Stimulated activated CD4-positive, alpha-beta T cell treated with anti-CD3 and anti-CD28 coated beads, Interleukin-12 subunit alpha, Interleukin-12 subunit beta, amount 100 ng/mL, for 24 hours (primary cell): ENCODE data around the gene PRKAR1B.

Experiments used
- DNase-seq, 2 experiments: peaks; one replicate each; pipeline ENCODE4 v3.0.0-alpha.2; 2020; ENCODE audit warnings: low read depth in 2 of 2

PRKAR1B gene

DNA sequence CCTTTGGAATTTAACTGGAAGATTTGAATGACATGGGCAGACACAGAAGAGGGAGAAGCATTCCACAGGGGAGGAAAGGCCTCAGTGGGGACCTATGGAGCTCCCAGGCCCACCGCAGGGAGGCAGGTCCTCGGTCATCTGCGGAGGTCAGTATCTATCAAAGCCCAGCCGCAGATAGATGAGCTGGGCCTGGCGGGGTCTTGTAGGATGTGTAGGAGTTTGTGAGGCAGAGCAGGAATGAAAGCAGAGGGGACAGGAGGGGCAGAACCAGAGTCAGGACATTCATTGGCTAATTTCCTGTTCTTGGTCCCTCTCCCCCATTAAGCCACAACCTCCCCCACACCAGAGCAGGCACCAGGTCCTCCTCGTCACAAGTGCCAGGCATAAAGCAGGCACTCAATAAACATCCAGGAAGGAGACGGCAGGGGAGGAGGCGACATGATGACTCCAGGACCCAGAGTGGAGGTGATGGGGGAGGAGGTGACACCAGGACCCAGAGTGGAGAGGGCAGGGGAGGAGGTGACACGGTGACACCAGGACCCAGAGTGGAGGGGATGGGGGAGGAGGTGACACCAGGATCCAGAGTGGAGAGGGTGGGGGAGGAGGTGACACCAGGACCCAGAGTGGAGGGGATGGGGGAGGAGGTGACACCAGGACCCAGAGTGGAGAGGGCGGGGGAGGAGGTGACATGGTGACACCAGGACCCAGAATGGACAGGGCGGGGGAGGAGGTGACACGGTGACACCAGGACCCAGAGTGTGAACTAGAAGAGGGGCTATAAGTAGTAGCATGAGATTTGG, 123.7 kb downstream of the PRKAR1B start:
- DNase-seq = peak in 1 of 2 experiments; percentile 37

DNA sequence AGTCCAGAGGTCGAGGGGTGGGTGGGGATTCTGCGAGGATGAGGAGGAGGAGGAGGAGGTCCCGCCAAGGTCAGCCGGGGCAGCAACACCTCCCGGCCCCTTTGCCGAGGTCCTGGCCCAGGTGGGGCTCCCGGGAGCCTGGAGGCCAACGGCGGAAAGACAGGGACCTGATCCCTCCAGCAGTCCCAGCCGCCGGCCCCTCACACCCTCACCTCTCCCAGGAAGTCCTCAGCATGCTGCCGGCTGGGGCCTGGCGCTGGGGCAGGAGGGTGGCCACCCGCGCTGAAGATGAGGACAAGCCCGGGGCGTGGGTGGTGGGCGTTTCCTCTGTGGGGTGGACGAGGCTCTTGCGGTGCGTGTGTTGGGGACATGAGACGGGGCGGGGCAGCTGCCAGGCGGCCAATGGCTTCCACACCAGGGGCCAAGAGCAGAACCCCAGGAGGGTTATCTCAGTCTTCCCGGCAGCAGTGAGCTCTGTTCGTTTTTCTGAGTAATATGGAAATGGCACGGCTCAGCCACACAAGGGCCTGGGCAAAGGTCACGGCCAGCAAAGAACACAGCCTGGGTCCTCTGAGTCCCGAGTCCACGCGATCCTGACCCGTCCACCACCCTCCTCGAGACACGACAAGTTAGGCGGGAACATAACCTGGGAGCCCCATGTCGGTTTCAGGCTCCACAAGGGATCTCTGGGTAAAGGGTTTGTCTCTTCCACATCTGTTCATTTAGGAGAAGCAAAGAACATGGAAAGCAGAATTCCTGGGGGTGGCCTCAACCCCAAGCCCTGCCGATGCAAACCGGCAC, 124.5 kb downstream of the PRKAR1B start:
- peak in 1 of 2 experiments; percentile 59 for DNase-seq

DNA sequence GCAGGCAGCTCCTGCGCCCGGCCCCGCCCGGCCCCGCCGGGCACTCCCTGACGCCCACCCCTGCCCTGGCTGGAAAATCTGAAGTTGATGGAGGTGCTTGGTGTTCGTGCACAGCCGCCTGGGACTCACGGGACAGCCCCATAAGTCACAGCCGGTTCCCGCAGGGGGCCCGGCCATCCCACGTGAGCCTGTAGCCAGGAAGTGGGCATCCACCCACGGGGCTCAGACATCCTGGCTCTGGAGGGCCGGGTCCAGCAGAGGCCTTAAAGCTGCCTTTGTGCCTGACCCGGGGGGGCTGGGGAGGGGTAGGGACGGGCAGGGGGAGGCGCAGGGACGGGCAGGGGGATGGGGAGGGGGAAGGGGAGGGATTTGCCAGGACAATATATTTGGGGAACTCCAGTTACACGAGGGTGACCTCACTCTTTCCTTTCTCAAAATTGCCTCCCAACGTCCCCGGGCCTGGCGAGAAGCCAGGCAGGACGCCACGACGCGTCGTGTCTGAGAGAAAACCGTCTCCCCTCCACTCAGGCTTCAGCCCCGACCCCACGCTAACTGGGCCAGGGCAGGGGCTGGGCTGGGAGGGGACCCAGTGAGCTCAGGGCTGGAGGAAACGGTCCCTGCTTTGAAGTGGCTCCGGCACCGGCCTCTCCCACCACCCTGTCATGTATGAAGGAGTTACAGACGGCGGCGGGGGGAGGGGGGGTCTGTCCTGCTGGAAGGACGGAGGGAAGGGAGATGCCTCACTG, 125.3 kb downstream of the PRKAR1B start:
- DNase-seq = peak; percentile 83 to 92

DNA sequence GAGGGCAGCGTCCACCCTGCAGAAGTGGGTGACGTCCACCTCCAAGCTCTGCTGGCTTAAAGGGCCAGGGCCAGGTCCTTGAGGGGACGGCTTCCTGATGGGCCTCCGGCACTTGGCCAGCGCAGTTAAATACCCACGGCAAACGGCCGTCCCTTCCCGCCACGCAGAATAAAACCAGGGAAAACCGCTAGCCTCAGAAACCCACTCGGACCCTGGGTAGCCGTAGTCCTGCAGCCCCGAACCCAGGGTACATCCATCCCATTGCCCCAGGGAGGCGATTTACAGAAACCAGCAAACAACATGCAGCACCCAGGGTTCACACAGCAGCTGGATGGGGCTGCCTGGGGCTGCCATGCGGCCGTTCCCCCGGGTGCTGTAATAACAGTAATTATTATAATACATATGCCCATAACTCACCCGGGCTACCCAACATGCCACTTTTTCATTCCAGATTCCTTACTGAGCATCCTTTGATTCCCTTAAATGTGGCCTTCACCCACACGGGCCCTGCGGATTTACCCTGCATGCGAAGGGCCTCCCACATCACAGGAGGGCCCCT, 126.0 kb downstream of the PRKAR1B start:
- no peak for DNase-seq

DNA sequence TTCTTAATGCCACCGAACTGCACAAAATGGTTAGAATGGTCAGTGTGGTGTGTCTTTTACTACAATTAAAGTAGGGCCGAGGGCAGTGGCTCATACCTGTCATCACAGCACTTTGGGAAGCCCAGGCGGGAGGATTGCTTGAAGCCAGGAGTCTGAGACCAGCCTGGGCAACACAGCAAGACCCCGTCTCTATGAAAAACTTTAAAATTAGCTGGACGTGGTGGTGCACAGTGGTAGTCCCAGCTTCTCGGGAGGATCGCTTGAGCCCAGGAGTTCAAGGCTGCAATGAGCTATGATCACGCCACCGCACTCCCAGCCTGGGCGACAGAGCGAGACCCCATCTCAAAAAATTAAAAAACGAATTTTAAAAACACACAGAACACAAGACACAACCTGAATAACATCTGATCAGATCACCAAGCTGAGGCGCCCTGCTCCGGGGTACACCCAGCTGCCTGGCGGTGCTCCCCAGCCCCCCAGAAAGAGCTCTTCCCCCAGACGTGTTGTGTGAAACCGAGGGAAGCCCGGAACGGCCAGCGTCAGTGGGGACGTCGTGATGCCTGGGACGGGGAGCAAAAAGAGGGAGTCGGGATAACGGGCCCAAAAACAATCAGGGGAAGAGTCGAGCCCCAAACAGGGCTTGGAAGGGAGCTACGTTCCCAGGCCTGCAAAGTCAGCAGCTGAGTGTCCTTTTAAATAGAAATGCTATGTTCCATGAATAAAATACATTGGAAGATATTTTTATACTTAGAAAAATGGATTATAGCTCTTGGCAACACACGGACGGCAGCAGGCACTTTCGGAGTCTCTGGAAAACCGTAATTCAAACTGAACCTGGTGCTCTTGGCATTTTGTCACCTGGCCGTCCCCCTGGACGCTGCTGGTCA, 126.7 kb downstream of the PRKAR1B start:
- no peak for DNase-seq

DNA sequence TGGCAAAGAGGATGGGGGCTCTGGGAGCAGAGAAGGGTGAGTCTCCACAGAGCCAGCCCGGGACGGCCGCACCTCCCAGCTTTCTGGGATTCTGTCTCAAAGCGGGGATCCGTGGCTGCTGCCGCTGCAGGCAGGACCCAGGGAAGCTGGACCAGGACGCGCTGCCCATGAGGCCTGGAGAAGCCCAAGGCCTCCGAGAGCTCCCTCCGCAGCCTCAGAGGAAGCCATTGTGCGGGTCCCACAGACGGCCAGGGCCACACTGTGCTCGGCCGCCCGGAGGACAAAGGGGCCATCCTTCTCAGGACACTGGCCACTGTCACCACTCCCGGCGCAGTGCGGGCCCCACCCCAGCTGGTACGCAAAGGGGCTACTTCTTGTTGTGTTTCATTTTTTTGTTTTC, 128.2 kb downstream of the PRKAR1B start:
- DNase-seq = no peak

DNA sequence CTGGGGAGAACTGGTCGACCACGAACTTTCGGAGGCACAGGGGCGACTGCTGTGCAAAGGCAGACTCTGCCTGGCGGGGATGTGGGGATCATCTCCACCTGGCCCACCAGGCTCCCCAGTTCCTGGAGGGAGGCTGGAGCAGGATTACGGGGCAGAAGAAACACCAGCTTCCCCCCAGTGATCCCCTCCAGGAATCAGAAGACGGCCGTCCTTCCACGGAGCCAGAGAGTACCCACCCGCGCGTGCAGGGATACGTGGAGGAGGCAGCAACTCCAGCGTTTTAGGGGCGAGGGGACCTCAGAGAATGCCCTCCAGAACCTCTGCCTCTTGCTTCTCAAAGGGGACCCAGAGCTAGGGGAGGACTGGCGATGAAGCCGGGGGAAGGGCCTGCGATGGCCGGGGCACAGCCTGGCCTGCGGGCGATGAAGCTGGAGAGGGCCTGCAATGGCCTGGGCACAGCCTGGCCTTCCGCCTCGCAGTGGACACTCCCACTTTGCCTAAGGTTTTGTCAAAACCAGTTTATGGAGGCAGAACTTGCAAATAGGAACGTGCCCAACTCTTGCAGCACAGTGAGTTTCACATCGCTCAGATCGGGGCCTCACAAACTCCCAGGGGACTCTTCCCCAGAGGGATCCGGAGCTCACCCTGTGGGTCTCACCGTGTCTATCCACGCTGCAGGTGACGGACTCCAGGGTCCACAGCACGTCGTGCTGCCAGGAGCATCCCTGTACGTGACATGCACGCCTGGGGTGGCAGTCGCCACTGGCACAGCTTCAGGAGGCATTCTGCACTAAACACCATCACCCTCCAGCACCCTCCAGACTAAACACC, 129.5 kb downstream of the PRKAR1B start:
- no peak for DNase-seq

DNA sequence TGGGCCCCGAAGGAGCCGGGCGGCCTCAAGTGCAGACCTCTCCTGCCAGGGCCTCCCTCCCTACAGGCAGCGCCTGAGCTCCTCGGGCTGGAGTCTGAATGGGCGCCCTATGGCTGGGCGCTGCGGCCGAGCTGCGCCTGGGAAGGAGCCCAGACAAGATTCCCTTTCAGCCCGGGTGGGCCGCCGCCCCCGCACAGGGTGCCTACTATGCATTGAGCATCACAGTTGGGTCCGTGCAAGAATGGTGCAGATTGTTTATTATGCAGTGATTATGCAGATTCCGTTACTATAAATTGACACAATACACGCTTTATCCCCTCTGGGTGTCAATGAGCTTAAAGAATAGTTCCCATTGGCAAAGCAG, 130.3 kb downstream of the PRKAR1B start:
- no peak for DNase-seq

DNA sequence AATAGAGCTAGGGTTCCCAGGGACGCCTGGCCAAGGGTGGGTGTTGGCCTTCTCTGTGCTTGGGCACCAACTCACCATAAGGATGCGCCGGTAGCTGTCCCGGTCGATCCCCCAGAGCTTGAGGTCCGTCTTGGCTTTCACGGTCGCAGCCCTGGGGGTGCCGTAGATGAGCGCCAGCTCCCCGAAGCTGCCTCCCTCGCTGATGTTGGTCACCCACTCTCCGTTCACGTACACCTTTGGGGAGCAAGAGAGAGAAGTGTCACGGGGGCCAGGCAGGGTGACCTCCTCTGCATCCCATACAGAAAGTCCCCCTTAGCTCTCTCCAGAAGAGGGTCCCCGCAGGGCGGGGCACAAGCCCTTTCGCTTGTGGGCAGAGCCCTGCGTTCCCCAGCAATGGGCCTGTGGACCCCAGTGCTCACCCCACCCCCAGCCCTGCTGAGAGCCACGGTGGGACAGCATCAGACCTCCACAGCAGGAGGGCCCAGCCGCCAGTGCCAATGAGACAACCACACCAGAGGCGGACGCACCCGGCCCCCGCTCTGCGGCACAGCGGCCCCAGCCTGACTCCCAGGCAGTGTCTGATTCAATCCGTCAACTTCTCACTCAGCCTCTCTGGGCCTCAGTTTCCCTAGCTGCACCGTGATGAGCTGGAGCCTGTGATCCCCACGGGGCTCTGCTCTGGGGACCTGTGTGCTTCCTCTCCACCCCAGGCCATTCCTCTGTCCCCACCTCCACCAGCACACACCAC, 130.8 kb downstream of the PRKAR1B start:
- DNase-seq = no peak

DNA sequence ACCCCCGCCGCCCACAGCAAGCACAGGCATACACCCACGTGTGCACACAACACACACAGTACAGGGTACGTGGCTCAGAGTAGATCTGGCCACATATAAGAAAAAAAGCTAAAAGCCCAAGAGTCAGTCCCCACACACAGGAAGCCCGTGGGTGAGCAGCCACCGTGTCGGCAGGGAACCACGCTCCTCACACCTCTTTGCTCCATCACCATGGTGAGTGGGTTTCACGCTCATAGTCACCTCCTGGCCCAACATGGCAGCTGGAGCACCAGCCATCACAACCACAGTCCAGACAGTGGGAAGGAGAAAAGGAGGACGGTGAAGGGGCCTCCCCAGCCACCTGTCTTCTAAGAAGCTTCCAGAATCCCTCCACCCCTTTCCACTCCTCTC, 131.5 kb downstream of the PRKAR1B start:
- no peak for DNase-seq

DNA sequence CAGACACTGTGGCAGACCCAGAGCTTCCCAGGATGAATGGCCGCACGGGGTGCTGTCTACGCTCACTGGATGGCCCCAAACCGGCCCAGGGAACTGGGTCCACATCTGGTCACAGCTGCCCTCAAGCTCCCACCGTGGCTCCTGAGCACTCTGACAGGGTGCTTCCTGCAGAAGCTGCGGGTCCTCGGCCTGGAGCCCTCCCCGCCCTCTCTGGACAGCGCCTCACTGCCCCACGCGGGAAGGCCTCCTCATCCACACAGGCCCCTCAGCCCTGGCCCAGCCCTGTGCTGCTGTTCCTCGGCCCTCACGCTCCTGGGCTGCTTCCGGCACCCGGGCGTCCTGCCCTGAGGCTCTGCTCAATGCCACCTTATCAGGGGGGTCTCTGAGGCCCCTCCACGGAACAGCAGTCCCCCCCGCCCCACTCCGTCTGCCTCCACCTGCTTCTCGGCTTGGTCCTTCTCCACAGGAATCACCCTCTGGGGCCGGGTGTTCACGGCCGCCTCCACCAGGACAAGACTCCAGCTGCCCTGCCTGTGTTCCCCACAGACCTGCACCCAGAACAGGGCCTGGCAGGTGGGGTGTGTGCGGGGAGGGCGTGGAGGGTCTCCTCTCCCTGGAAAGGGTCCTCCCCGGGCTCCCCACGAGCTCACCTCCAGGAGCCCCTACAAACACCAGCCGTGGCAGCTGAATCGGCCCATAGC, 132.0 kb downstream of the PRKAR1B start:
- no peak for DNase-seq

DNA sequence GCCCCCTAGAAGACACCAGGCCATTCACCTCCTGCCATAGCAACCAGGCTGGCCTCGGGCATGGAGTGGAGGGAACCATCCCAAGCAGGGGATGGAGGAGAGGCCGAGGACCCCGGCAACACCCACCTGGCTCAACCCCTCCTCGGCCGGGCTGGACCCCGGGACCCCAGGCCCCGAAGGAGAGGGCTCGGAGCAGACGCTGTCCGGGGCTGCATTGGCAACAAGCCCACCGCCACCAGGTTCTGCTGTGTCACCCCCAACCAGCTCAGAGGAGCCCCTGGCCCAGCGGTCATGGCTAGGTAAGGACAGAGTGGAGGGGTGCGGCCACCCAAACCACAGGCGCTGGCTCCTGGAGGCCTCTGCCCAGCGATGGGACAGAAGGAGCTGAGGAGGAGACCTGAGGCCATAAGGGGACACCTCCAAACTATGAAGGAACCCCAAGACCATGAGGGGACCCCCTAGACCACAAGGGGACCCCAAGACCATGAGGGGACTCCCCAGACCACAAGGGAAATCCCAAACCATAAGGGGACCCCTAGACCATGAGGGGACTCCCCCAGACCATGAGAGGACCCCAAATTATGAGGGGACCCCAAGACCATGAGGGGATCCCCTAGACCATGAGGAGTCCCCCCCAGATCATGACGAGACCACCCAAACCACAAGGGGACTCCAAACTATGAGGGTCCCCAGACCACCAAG, 132.7 kb downstream of the PRKAR1B start:
- DNase-seq = no peak

DNA sequence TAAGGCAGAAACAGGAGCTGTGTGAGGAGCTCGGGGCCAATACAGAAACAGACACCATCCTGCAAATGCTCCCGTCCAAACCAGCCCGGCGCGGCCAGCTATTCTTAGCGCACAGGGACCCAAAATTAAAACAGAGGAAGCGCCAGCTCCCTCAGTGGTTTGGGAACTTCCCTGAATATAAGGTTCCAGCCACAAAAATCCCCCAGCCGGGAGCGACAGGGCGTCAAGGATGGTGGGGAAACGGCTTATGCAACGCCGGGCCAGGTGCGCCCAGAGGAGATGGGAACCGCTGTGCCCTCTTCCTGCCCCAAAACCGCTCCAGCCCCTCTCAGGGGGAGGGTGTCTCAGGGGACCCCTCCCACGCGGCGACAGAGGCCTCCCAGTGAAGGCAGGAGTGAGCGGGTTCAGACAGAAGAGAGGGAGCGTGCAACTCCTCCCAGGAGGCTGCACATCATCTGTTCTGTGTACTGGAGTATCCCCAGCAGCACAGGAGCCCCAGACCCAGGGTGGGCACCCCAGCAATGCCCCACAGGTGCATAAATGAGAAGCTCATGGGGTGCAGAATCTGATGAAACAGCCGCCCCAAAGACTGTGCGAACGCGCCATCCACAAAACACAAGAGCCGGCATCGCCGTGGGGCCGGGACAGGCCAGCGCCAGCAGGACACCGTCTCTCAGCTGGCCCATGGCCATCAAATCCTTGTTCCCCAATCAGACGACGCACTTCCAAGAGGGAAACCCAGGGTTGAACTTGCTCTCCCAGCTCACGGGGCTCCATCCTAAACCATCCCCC, 133.6 kb downstream of the PRKAR1B start:
- no peak for DNase-seq

DNA sequence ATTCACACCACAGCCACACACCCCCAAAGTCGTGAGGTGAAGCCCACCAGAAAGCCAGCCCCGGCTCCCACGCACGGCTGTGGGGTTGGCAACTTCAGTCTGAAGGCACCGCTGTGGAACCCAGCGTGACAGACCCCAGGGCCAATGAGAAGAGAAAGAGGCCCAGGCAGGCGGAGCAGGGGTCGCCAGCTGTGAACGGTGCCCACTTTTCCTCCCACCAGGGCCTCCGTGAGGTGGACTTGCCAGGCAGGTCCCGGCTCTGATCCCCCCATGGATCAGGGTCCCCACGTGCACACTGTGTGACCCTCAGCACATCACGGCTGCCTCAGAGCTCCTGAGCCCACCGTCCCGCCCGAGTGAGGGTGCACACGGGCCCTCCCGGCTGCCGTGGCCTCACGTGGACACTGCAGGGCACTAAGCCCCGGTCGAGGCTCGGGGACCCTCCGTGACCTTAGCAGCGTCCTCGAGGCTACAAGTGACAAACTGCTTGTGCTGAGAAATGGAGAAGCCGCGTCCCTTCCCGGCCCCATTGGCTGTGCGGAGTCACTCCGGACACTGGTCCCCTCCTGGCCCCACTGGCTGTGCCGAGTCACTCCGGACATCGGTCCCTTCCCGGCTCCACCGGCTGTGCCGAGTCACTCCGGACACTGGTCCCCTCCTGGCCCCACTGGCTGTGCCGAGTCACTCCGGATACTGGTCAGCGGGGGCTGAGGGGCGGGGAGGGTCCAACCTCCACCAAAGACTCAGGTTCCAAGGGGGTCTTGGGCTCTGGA, 135.0 kb downstream of the PRKAR1B start:
- DNase-seq = no peak

DNA sequence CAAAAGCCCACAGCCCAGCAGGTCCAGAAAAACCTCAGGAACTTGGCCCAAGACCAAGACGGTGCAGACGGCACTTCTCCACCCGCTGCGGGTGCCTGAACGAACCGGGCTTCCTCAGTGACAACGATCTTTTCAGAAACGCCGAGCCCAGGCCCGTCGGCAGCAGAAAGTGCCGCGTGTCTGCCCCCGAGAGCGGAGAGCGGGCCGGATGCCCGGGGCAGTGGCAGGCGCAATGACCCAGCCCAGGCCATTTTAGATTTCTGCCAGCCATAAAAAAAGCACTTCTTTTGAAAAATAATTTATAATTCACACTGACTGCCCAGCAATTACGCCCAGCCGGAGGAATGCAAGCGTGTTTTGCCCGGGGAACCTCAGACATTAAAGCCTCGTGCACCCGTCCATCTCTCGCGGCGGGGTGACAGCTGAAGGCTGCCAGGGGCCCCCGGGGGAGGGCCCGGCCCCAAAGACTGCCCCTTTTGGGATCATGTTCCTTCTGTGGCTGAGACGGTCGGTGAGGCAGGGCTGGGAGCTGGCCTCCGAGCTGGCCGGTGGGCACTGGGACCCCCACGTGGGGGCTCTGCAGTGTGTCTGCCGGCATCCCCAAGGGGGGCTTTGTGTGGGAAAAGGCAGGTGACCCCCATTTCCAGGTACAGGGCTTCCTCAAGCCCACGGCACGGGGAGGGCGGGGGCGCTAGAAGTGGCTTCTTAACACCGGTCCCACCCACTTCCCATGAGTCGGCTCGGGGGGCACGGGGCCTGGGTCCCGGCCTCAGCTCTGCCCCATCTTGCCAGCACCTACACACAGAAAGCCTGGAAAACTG, 136.1 kb downstream of the PRKAR1B start:
- DNase-seq = no peak
